Large intestine (tissue), 3 donors: ENCODE measurements around the gene CNN3. TPM values are rescaled to one million over a fixed set of nuclear protein-coding genes. Genes with fewer than 3 reads are reported as not detected.

Source experiments
- DNase-seq, 2 donors: peaks; one replicate each; pipeline versions ENCODE4 v3.0.0 to v3.0.0-alpha.2; 2013
- H3K27ac ChIP-seq: one replicate; pipeline ENCODE4 v1.5.1; 2013; ENCODE audit warnings: low read length
- H3K27me3 ChIP-seq: 2 replicates; pipeline ENCODE4 v1.6.1; 2013; ENCODE audit warnings: low read length; ENCODE audit not compliant: control insufficient read depth, insufficient read depth
- H3K36me3 ChIP-seq: 2 replicates; pipeline ENCODE4 v1.6.1; 2013; ENCODE audit warnings: low read length; ENCODE audit not compliant: control insufficient read depth, insufficient read depth
- H3K4me1 ChIP-seq: one replicate; pipeline ENCODE4 v1.6.1; 2013; ENCODE audit warnings: low read length; ENCODE audit not compliant: control insufficient read depth, insufficient read depth
- H3K4me3 ChIP-seq: one replicate; pipeline ENCODE4 v1.5.1; 2013; ENCODE audit warnings: low read length
- H3K9me3 ChIP-seq: one replicate; pipeline ENCODE4 v1.6.1; 2013; ENCODE audit warnings: mild to moderate bottlenecking, low read depth, low read length, moderate library complexity; ENCODE audit not compliant: control insufficient read depth
- whole genome bisulfite sequencing: methylation state at CpG from one replicate; pipeline ENCODE4 v1.1.5; 2013; ENCODE audit warnings: low lambda C conversion rate; ENCODE audit not compliant: insufficient coverage; 5-methylcytosine and 5-hydroxymethylcytosine counted together
- polyA plus RNA-seq: library from polyadenylated mRNA; unstranded; fragments of 120-200 nt; gene quantifications from one replicate; pipeline ENCODE4 v1.2.1, GENCODE V29; 2013

CNN3 gene
- polyA plus RNA-seq, 1 donor = 97.0 TPM

- no peak overlapping the region for H3K27ac ChIP-seq
- peaks cover 33% of the 10 kb centered on the region for H3K36me3 ChIP-seq
- H3K4me3 ChIP-seq = no peak overlapping the region
- H3K4me1 ChIP-seq = no peaks in the 10 kb centered on the region
- no peaks in the 10 kb centered on the region for H3K27me3 ChIP-seq
- no peaks in the 10 kb centered on the region for H3K9me3 ChIP-seq
- peak in 1 of 2 donors; percentile 14 for DNase-seq
- WGBS = no CpG with 5 or more reads among the region's 4 CpGs
Observed at GRCh38 chr1:94892604-94893254, 34.2 kb downstream of the CNN3 start.

- WGBS = 93% methylated on average over 3 of the region's 3 CpGs
- Histone ChIP-seq H3K36me3 (peaks cover 29% of the 10 kb centered on the region), H3K9me3 (no peaks in the 10 kb centered on the region), H3K27ac (no peak overlapping the region), H3K27me3 (no peaks in the 10 kb centered on the region), H3K4me1 (no peaks in the 10 kb centered on the region), H3K4me3 (no peak overlapping the region)
- no peak for DNase-seq
Observed at GRCh38 chr1:94888201-94888600, 38.7 kb downstream of the CNN3 start.

- H3K4me1 ChIP-seq = no peaks in the 10 kb centered on the region
- no peak for DNase-seq
Observed at GRCh38 chr1:94887603-94888171, 39.2 kb downstream of the CNN3 start.

GRCh38 chr1:94887106-94887505 is 39.8 kb downstream of the CNN3 start:
- 100% methylated on average over 2 of the region's 3 CpGs for WGBS

More at GRCh38 chr1:94887603-94888171, 39.2 kb downstream of the CNN3 start:
- Histone ChIP-seq H3K27me3 (no peaks in the 10 kb centered on the region), H3K27ac (no peak overlapping the region), H3K36me3 (peaks cover 24% of the 10 kb centered on the region), H3K9me3 (no peaks in the 10 kb centered on the region), H3K4me3 (no peak overlapping the region)
- WGBS = 100% methylated on average over 1 of the region's 4 CpGs

GRCh38 chr1:94886361-94886760 is 40.5 kb downstream of the CNN3 start:
- Histone ChIP-seq H3K4me3 (no peak overlapping the region), H3K9me3 (no peaks in the 10 kb centered on the region), H3K27ac (no peak overlapping the region), H3K36me3 (peaks cover 25% of the 10 kb centered on the region), H3K27me3 (no peaks in the 10 kb centered on the region), H3K4me1 (no peaks in the 10 kb centered on the region)
- no CpG with 5 or more reads among the region's 5 CpGs for WGBS
- DNase-seq = no peak

More at GRCh38 chr1:94887106-94887505, 39.8 kb downstream of the CNN3 start:
- Histone ChIP-seq H3K27me3 (no peaks in the 10 kb centered on the region), H3K36me3 (peaks cover 23% of the 10 kb centered on the region), H3K4me1 (no peaks in the 10 kb centered on the region), H3K4me3 (no peak overlapping the region), H3K27ac (no peak overlapping the region), H3K9me3 (no peaks in the 10 kb centered on the region)
- no peak for DNase-seq

- no peak for DNase-seq
- no peak overlapping the region for H3K4me3 ChIP-seq
- H3K4me1 ChIP-seq = no peaks in the 10 kb centered on the region
- peak overlapping the region; percentile 8 for H3K27ac ChIP-seq
- no peaks in the 10 kb centered on the region for H3K27me3 ChIP-seq
- H3K36me3 ChIP-seq = peaks cover 26% of the 10 kb centered on the region
- no peaks in the 10 kb centered on the region for H3K9me3 ChIP-seq
- no CpG with 5 or more reads among the region's 6 CpGs for WGBS
Observed at GRCh38 chr1:94884507-94884906, 42.4 kb downstream of the CNN3 start.

- Histone ChIP-seq H3K27me3 (no peaks in the 10 kb centered on the region), H3K4me1 (no peaks in the 10 kb centered on the region), H3K36me3 (peaks cover 26% of the 10 kb centered on the region), H3K4me3 (no peak overlapping the region), H3K9me3 (no peaks in the 10 kb centered on the region), H3K27ac (peak overlapping the region; percentile 8)
- DNase-seq = no peak
- WGBS = 67% methylated on average over 3 of the region's 6 CpGs
Observed at GRCh38 chr1:94884106-94884505, 42.8 kb downstream of the CNN3 start.

GRCh38 chr1:94883691-94884090 is 43.2 kb downstream of the CNN3 start:
- H3K27me3 ChIP-seq = no peaks in the 10 kb centered on the region
- no peak for DNase-seq
- 75% methylated on average over 2 of the region's 4 CpGs for WGBS
- peak overlapping the region; percentile 8 for H3K27ac ChIP-seq
- H3K4me1 ChIP-seq = no peaks in the 10 kb centered on the region
- H3K4me3 ChIP-seq = no peak overlapping the region
- H3K9me3 ChIP-seq = no peaks in the 10 kb centered on the region
- peaks cover 26% of the 10 kb centered on the region for H3K36me3 ChIP-seq

- no peaks in the 10 kb centered on the region for H3K9me3 ChIP-seq
- 100% methylated on average over 1 of the region's 5 CpGs for WGBS
- no peaks in the 10 kb centered on the region for H3K4me1 ChIP-seq
- no peaks in the 10 kb centered on the region for H3K27me3 ChIP-seq
- no peak overlapping the region for H3K4me3 ChIP-seq
- no peak overlapping the region for H3K27ac ChIP-seq
- no peak for DNase-seq
- H3K36me3 ChIP-seq = peaks cover 48% of the 10 kb centered on the region
Observed at GRCh38 chr1:94878329-94878728, 48.6 kb downstream of the CNN3 start.

GRCh38 chr1:94876362-94876761 is 50.5 kb downstream of the CNN3 start:
- H3K4me1 ChIP-seq = no peaks in the 10 kb centered on the region
- no peak overlapping the region for H3K4me3 ChIP-seq
- H3K36me3 ChIP-seq = peaks cover 58% of the 10 kb centered on the region
- no peaks in the 10 kb centered on the region for H3K27me3 ChIP-seq
- no peak for DNase-seq
- no CpG with 5 or more reads among the region's 3 CpGs for WGBS
- H3K9me3 ChIP-seq = no peaks in the 10 kb centered on the region
- no peak overlapping the region for H3K27ac ChIP-seq

- WGBS = no CpG with 5 or more reads among the region's 4 CpGs
- Histone ChIP-seq H3K9me3 (no peaks in the 10 kb centered on the region), H3K36me3 (peaks cover 61% of the 10 kb centered on the region), H3K4me1 (no peaks in the 10 kb centered on the region), H3K27ac (no peak overlapping the region), H3K4me3 (no peak overlapping the region), H3K27me3 (no peaks in the 10 kb centered on the region)
- no peak for DNase-seq
Observed at GRCh38 chr1:94875794-94876193, 51.1 kb downstream of the CNN3 start.
